GM18499 (cell line): ENCODE results near the gene COL2A1.

Experiments used
- ATAC-seq: cut with Tn5 transposase; IDR thresholded peaks from one replicate; pipeline ENCODE4 v1.9.1; 2021; ENCODE audit warnings: moderate number of reproducible peaks; ENCODE audit not compliant: insufficient read depth, unreplicated experiment

COL2A1 gene

GRCh38 chr12:48015954-48016353, 11.7 kb upstream of the COL2A1 start:
- ATAC-seq = no peak

GRCh38 chr12:48015129-48015528, 10.9 kb upstream of the COL2A1 start:
- ATAC-seq = no peak

- no peak for ATAC-seq
Observed at GRCh38 chr12:48013287-48013686, 9.0 kb upstream of the COL2A1 start.

- no peak for ATAC-seq
Observed at GRCh38 chr12:48012070-48012469, 7.8 kb upstream of the COL2A1 start.

- no peak for ATAC-seq
Observed at GRCh38 chr12:48010366-48010970, 6.2 kb upstream of the COL2A1 start.

GRCh38 chr12:48009471-48009870, 5.2 kb upstream of the COL2A1 start:
- ATAC-seq = no peak

- ATAC-seq = no peak
Observed at GRCh38 chr12:48008950-48009349, 4.7 kb upstream of the COL2A1 start.

GRCh38 chr12:48008349-48008748, 4.1 kb upstream of the COL2A1 start:
- ATAC-seq = no peak

GRCh38 chr12:48007206-48007605, 2.9 kb upstream of the COL2A1 start:
- no peak for ATAC-seq

- ATAC-seq = no peak
Observed at GRCh38 chr12:48005750-48006021, 1.4 kb upstream of the COL2A1 start.

- ATAC-seq = no peak
Observed at GRCh38 chr12:48005001-48005749, 899 bp upstream of the COL2A1 start.

- ATAC-seq = no peak
Observed at GRCh38 chr12:48003226-48004052, 837 bp downstream of the COL2A1 start.

GRCh38 chr12:48002773-48003218, 1.5 kb downstream of the COL2A1 start:
- no peak for ATAC-seq

- no peak for ATAC-seq
Observed at GRCh38 chr12:48002414-48002730, 1.9 kb downstream of the COL2A1 start.

- ATAC-seq = no peak
Observed at GRCh38 chr12:48001505-48002413, 2.5 kb downstream of the COL2A1 start.

GRCh38 chr12:48000878-48001504, 3.3 kb downstream of the COL2A1 start:
- ATAC-seq = no peak

GRCh38 chr12:47999816-48000215, 4.5 kb downstream of the COL2A1 start:
- no peak for ATAC-seq

GRCh38 chr12:47997321-47997720, 7.0 kb downstream of the COL2A1 start:
- ATAC-seq = no peak

GRCh38 chr12:47995981-47996401, 8.3 kb downstream of the COL2A1 start:
- no peak for ATAC-seq

GRCh38 chr12:47993491-47993890, 10.8 kb downstream of the COL2A1 start:
- ATAC-seq = no peak
